Mesenchymal stem cell (in vitro differentiated cells and primary cell): ENCODE results near the gene PMEL.
A peak's percentile ranks its signal among the peaks of the same experiment; 100 is the strongest.

Experiments used
- DNase-seq: peaks from one replicate; pipeline ENCODE4 v3.0.0-alpha.2; 2013
- H2AFZ ChIP-seq: one replicate; pipeline ENCODE4 v1.6.1; 2013; ENCODE audit warnings: low read depth, mild to moderate bottlenecking, control low read depth, inconsistent platforms, low read length, moderate library complexity
- H2AK5ac ChIP-seq: 2 replicates; pipeline ENCODE4 v1.6.1; 2013; ENCODE audit warnings: low read length, moderate library complexity, mild to moderate bottlenecking, inconsistent platforms; ENCODE audit not compliant: severe bottlenecking
- H2BK120ac ChIP-seq: one replicate; pipeline ENCODE4 v1.6.1; 2013; ENCODE audit warnings: low read depth, mild to moderate bottlenecking, inconsistent platforms, low read length, moderate library complexity
- H2BK12ac ChIP-seq, 2 experiments: one replicate each; pipeline ENCODE4 v1.6.1; 2013; ENCODE audit warnings: inconsistent platforms in 2 of 2, low read length in 2 of 2, mild to moderate bottlenecking in 2 of 2, moderate library complexity in 2 of 2, control low read depth in 1 of 2
- H2BK15ac ChIP-seq: one replicate; pipeline ENCODE4 v1.6.1; 2013; ENCODE audit warnings: mild to moderate bottlenecking, low read depth, inconsistent platforms; ENCODE audit not compliant: poor library complexity, severe bottlenecking
- H2BK5ac ChIP-seq: 2 replicates; pipeline ENCODE4 v1.6.1; 2013; ENCODE audit warnings: low read depth, mild to moderate bottlenecking, low read length, control low read depth, inconsistent platforms; ENCODE audit not compliant: poor library complexity, severe bottlenecking
- H3K14ac ChIP-seq, 2 experiments: one replicate each; pipeline ENCODE4 v1.6.1; 2013; ENCODE audit warnings: inconsistent platforms in 2 of 2, low read length in 2 of 2, control low read depth in 1 of 2, mild to moderate bottlenecking in 1 of 2, moderate library complexity in 1 of 2
- H3K18ac ChIP-seq, 2 experiments: one replicate each; pipeline ENCODE4 v1.6.1; 2013; ENCODE audit warnings: inconsistent platforms in 2 of 2, low read length in 2 of 2, control low read depth in 1 of 2, low read depth in 1 of 2, mild to moderate bottlenecking in 1 of 2
- H3K23ac ChIP-seq, 2 experiments: one replicate each; pipeline ENCODE4 v1.6.1; 2013; ENCODE audit warnings: inconsistent platforms in 2 of 2, low read length in 2 of 2, mild to moderate bottlenecking in 2 of 2, moderate library complexity in 2 of 2, control low read depth in 1 of 2
- H3K27ac ChIP-seq: 2 replicates; pipeline ENCODE4 v1.5.1; 2013; ENCODE audit warnings: mild to moderate bottlenecking, moderate library complexity, low read length, control low read depth, inconsistent platforms; ENCODE audit not compliant: poor library complexity, severe bottlenecking
- H3K27me3 ChIP-seq, 2 experiments: 2 replicates each; pipeline versions ENCODE4 v1.6.1 to v1.7.0; 2013; ENCODE audit warnings: low read length in 2 of 2, mild to moderate bottlenecking in 2 of 2, moderate library complexity in 2 of 2, control low read depth in 1 of 2, inconsistent platforms in 1 of 2; ENCODE audit not compliant: control insufficient read depth in 1 of 2, insufficient read depth in 1 of 2
- H3K36me3 ChIP-seq, 2 experiments: 2 replicates each; pipeline versions ENCODE4 v1.6.1 to v1.7.0; 2013; ENCODE audit warnings: low read length in 2 of 2, control low read depth in 1 of 2, inconsistent platforms in 1 of 2, low read depth in 1 of 2, mild to moderate bottlenecking in 1 of 2; ENCODE audit not compliant: insufficient read depth in 2 of 2, control insufficient read depth in 1 of 2
- H3K4ac ChIP-seq, 2 experiments: one replicate each; pipeline ENCODE4 v1.6.1; 2013; ENCODE audit warnings: inconsistent platforms in 2 of 2, low read length in 2 of 2, mild to moderate bottlenecking in 2 of 2, moderate library complexity in 2 of 2, control low read depth in 1 of 2, low read depth in 1 of 2
- H3K4me1 ChIP-seq: 2 replicates; pipeline ENCODE4 v1.6.1; 2013; ENCODE audit warnings: low read depth, low read length, control low read depth; ENCODE audit not compliant: control insufficient read depth, insufficient read depth
- H3K4me2 ChIP-seq: 2 replicates; pipeline ENCODE4 v1.6.1; 2013; ENCODE audit warnings: low read length, mild to moderate bottlenecking, inconsistent platforms; ENCODE audit not compliant: poor library complexity, severe bottlenecking
- H3K4me3 ChIP-seq, 2 experiments: 2 replicates each; pipeline versions ENCODE4 v1.5.1 to v1.7.0; 2013; ENCODE audit warnings: low read length in 2 of 2, mild to moderate bottlenecking in 2 of 2, control low read depth in 1 of 2, low read depth in 1 of 2; ENCODE audit not compliant: insufficient read depth in 1 of 2
- H3K79me1 ChIP-seq: replicated peaks from 2 replicates; pipeline ENCODE4 v1.6.1; 2013; ENCODE audit warnings: mild to moderate bottlenecking, control low read depth, low read length, inconsistent platforms; ENCODE audit not compliant: poor library complexity, severe bottlenecking
- H3K9ac ChIP-seq: 2 replicates; pipeline ENCODE4 v1.7.0; 2013; ENCODE audit warnings: mild to moderate bottlenecking, low read length, moderate library complexity
- H3K9me3 ChIP-seq: 2 replicates; pipeline ENCODE4 v1.7.0; 2013; ENCODE audit warnings: mild to moderate bottlenecking, low read length; ENCODE audit not compliant: control insufficient read depth
- H4K8ac ChIP-seq: one replicate; pipeline ENCODE4 v1.6.1; 2013; ENCODE audit warnings: inconsistent platforms, mild to moderate bottlenecking, low read length, moderate library complexity
- H4K91ac ChIP-seq: one replicate; pipeline ENCODE4 v1.6.1; 2013; ENCODE audit warnings: mild to moderate bottlenecking, low read length, inconsistent platforms
- WGBS: methylation state at CpG from one replicate; pipeline ENCODE4 v1.1.7; 2013; ENCODE audit warnings: mixed read lengths; 5-methylcytosine and 5-hydroxymethylcytosine counted together

The PMEL gene

DNA sequence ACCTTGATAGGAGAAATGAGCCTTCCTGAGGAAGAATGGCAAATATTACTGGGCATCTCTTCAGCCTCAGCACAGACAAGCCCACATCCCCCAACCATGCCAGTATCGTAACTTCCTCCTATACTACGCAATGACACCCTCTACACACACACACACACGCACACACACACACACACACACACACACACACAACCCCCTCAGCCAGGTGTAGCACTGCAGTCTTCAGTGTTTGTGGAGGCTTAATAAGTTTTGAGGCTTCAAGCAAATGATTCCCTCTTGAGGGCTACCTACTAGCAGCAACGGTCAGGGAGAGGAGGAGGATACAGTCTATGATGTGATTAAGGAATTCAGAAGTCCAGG, 33.3 kb downstream of the PMEL start:
- no peak overlapping the region for H3K4ac ChIP-seq
- H3K9me3 ChIP-seq = no peaks in the 10 kb centered on the region
- no peak overlapping the region for H2AK5ac ChIP-seq
- peak overlapping the region; percentile 90 for H3K9ac ChIP-seq
- peak overlapping the region in 1 of 2 experiments; percentile 69 for H3K18ac ChIP-seq
- peaks cover 19% of the 10 kb centered on the region for H3K4me1 ChIP-seq
- H4K8ac ChIP-seq = peak overlapping the region; percentile 27
- DNase-seq = peak; percentile 52
- no peak overlapping the region for H4K91ac ChIP-seq
- H3K27ac ChIP-seq = no peak overlapping the region
- no peak overlapping the region for H3K14ac ChIP-seq
- peak overlapping the region; percentile 97 for H3K4me2 ChIP-seq
- peak overlapping the region; percentile 1 for H2AFZ ChIP-seq
- H2BK5ac ChIP-seq = no peak overlapping the region
- H3K79me1 ChIP-seq = peaks cover 19% of the 10 kb centered on the region
- H2BK120ac ChIP-seq = no peak overlapping the region
- H2BK15ac ChIP-seq = no peak overlapping the region
- H3K4me3 ChIP-seq = peak overlapping the region; percentile 65 to 84
- no peak overlapping the region for H3K23ac ChIP-seq
- H2BK12ac ChIP-seq = peak overlapping the region in 1 of 2 experiments; percentile 25
- H3K27me3 ChIP-seq = no peaks in the 10 kb centered on the region
- WGBS = 11% methylated on average over 4 of the region's 4 CpGs
- peaks cover 0 to 8% of the 10 kb centered on the region in 2 experiments for H3K36me3 ChIP-seq

DNA sequence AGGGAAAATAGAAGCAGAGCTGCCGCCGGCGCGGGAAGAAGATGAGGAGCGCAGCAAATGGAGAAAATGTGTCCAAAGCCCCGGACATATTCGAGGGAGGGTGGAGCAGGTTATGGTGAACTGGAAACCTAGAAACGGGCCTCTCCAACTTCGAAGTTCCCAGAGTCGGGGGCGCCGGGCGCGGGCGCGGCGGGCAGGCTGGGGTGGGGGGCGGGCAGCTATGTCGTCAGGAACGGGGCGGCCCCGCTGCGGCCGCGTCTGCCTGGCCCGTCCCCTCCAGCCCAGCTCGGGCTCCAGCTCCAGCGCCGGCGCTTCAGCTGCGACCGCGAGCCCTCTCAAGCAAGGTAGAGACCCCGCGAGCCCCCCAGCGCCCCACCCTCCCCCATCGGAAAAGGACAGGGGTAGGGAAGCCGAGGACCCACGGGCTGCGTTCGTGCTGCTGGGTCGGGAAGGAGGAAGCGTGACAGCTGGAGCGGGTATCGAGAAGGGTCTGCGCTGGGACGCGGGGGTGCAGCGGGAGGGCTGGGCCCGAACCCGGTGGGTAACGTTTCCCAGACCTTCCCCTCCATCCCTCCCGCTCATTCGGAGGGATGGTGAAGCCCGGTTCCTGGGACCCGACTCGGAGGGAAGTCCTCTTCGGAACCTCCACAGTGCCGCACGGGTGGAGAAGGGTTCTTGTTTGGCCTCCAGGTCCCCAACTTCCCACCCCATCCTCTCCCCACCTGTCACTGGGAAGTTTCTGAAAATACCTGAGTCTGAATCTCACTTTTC, 33.9 kb downstream of the PMEL start:
- peak; percentile 60 for DNase-seq
- Histone ChIP-seq H3K23ac (peak overlapping the region in 1 of 2 experiments; percentile 65), H2AFZ (peak overlapping the region; percentile 1), H3K4ac (peak overlapping the region; percentile 12 to 88), H3K18ac (peak overlapping the region; percentile 34 to 76), H3K27ac (peak overlapping the region; percentile 46), H2BK15ac (peak overlapping the region; percentile 71), H3K4me3 (peak overlapping the region; percentile 65 to 84), H3K14ac (no peak overlapping the region), H3K9ac (peak overlapping the region; percentile 90), H2BK5ac (no peak overlapping the region), H2BK12ac (peak overlapping the region; percentile 10 to 31), H4K8ac (peak overlapping the region; percentile 69), H2AK5ac (no peak overlapping the region), H3K79me1 (peaks cover 19% of the 10 kb centered on the region), H3K36me3 (peaks cover 0 to 3% of the 10 kb centered on the region in 2 experiments), H3K4me2 (peak overlapping the region; percentile 97), H3K4me1 (peaks cover 19% of the 10 kb centered on the region), H3K27me3 (no peaks in the 10 kb centered on the region), H2BK120ac (peak overlapping the region; percentile 39), H4K91ac (peak overlapping the region; percentile 84), H3K9me3 (no peaks in the 10 kb centered on the region)
- 2% methylated on average over 48 of the region's 60 CpGs for WGBS

DNA sequence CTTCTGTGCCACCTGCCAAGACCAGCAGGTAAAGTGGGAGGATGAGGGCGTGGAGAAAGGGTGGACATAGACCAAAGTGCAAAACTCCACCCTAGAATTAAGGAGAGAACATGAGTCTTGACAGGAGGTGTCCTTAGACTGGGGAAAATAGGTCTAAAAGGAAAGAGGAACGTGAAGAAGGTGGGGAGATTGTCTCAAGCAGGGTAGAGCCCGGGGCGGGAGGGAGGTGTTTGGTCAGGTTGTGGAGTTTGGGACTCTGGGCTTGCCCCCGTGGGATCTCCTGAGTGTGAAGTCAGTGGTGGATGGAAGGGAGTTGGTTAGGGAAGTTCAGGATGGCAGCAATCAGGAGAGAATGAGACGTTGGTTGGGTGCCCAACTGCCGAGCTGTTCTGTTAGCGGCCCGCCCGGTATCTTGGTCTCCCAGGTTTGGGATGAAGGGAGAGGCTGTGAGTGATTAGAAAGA, 34.5 kb downstream of the PMEL start:
- peak overlapping the region; percentile 84 for H4K91ac ChIP-seq
- H2BK120ac ChIP-seq = no peak overlapping the region
- H3K36me3 ChIP-seq = no peaks in the 10 kb centered on the region
- H3K27ac ChIP-seq = peak overlapping the region; percentile 46
- peak overlapping the region; percentile 5 to 88 for H3K4ac ChIP-seq
- H2AK5ac ChIP-seq = peak overlapping the region; percentile 32
- peaks cover 19% of the 10 kb centered on the region for H3K79me1 ChIP-seq
- no peak for DNase-seq
- H2BK15ac ChIP-seq = peak overlapping the region; percentile 35
- no peak overlapping the region for H3K14ac ChIP-seq
- H3K4me3 ChIP-seq = peak overlapping the region; percentile 65 to 84
- H3K4me2 ChIP-seq = peak overlapping the region; percentile 85
- H3K9me3 ChIP-seq = no peaks in the 10 kb centered on the region
- 36% methylated on average over 10 of the region's 10 CpGs for WGBS
- peak overlapping the region; percentile 90 for H3K9ac ChIP-seq
- peaks cover 19% of the 10 kb centered on the region for H3K4me1 ChIP-seq
- peak overlapping the region; percentile 8 for H2AFZ ChIP-seq
- H3K23ac ChIP-seq = no peak overlapping the region
- peak overlapping the region; percentile 42 to 92 for H2BK12ac ChIP-seq
- H3K27me3 ChIP-seq = no peaks in the 10 kb centered on the region
- H4K8ac ChIP-seq = peak overlapping the region; percentile 93
- H3K18ac ChIP-seq = peak overlapping the region; percentile 9 to 76
- no peak overlapping the region for H2BK5ac ChIP-seq

DNA sequence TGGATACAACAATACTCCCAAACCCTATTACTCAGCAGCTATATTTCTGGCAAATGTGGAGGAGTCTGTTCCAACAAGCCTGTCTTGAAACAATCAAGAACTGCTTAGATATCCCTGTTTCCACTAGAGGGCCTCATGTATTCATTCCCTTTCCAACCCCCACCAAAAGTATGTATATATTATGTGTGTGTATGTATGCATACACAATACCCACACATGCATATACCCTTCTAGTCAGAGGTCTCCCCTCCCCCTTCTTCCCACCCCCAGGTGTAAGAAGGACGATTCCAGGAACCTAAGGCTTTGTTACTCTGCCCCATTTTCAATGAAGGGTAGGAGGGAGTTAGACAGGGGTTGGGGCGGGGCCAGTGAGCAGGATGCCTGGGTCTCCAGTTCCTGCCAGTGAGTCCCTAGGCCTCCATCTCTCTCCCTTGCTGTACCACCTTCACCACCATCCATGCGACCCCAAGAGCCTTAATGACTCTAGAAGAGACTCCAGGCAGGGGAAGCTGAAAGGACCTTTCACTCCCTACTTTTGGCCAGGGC, 35.0 kb downstream of the PMEL start, which contains the start of gene DGKA:
TSS of gene DGKA (plus strand) at position 392 of the 546 bp plus-strand sequence. CDS start 5,342 bp downstream, outside the sequence.
- WGBS = 100% methylated on average over 1 of the region's 3 CpGs

More for the DNA sequence above, 35.0 kb downstream of the PMEL start, which contains the start of gene DGKA:
- Histone ChIP-seq H2BK5ac (peak within 1 kb of the TSS; percentile 53), H3K4me2 (peak within 1 kb of the TSS; percentile 97), H4K8ac (peak within 1 kb of the TSS; percentile 93), H2AK5ac (peak within 1 kb of the TSS; percentile 32), H2AFZ (peak within 1 kb of the TSS; percentile 8), H3K27ac (peak within 1 kb of the TSS; percentile 46), H4K91ac (peak within 1 kb of the TSS; percentile 84), H3K4me1 (peaks cover 19% of the 10 kb centered on the region), H2BK15ac (peak within 1 kb of the TSS; percentile 35), H3K23ac (no peak within 1 kb of the TSS), H3K36me3 (no peaks in the 10 kb centered on the region), H3K4me3 (peak within 1 kb of the TSS; percentile 65 to 84), H3K9ac (peak within 1 kb of the TSS; percentile 90), H2BK12ac (peak within 1 kb of the TSS; percentile 67 to 92), H3K79me1 (peaks cover 19% of the 10 kb centered on the region), H3K14ac (no peak within 1 kb of the TSS), H3K9me3 (no peaks in the 10 kb centered on the region), H3K4ac (peak within 1 kb of the TSS; percentile 62 to 88), H3K18ac (peak within 1 kb of the TSS; percentile 69 to 76), H2BK120ac (peak within 1 kb of the TSS; percentile 39), H3K27me3 (no peaks in the 10 kb centered on the region)
- peak; percentile 83 for DNase-seq
